SK-N-SH (cell line): ENCODE data around the gene R3HDM2.
"Not testable (repeated sequence)": the region's sequence is repeated elsewhere in the genome, so short reads cannot be mapped to it uniquely, and the experiment has no call there.

Experiments used
- CHD2 ChIP-seq: fragments of 150-350 bp; IDR thresholded peaks from 2 replicates; pipeline ENCODE4 v1.6.1; 2018; ENCODE audit warnings: low read length; ENCODE audit not compliant: partially characterized antibody
- CTCF ChIP-seq: fragments of 200-600 bp; sonication (generic); IDR thresholded peaks from 2 replicates; pipeline ENCODE4 v1.6.1; 2017; ENCODE audit warnings: antibody characterized with exemption, mild to moderate bottlenecking, moderate library complexity
- GABPA ChIP-seq: IDR thresholded peaks from 2 replicates; pipeline ENCODE4 v1.4.0; 2012; ENCODE audit warnings: low read depth, mild to moderate bottlenecking
- POLR2AphosphoS5 ChIP-seq: IDR thresholded peaks from 2 replicates; pipeline ENCODE4 v1.6.1; 2012; ENCODE audit warnings: low read depth, low read length
- RAD21 ChIP-seq: IDR thresholded peaks from 2 replicates; pipeline ENCODE4 v1.6.1; 2012; ENCODE audit warnings: mild to moderate bottlenecking, low read length
- SMC3 ChIP-seq: IDR thresholded peaks from 2 replicates; pipeline ENCODE4 v1.6.1; 2012; ENCODE audit warnings: low read depth, low read length, improper control_type of control experiment
- YY1 ChIP-seq: IDR thresholded peaks from 2 replicates; pipeline ENCODE4 v1.4.0; 2012; ENCODE audit warnings: low read depth, mild to moderate bottlenecking

- TF ChIP-seq POLR2AphosphoS5, SMC3, RAD21, CTCF, GABPA, CHD2, YY1: not testable (repeated sequence)
Measured at GRCh38 chr12:57312287-57312686, 118.6 kb downstream of the R3HDM2 start.
